Prostate gland (tissue), 2 donors: ENCODE results near the gene ITGA1. TPM values are rescaled to one million over a fixed set of nuclear protein-coding genes. Genes with fewer than 3 reads are reported as not detected.
"Not testable (repeated sequence)": the region's sequence is repeated elsewhere in the genome, so short reads cannot be mapped to it uniquely, and the experiment has no call there.

Experiments used
- DNase-seq: peaks from one replicate; pipeline ENCODE4 v3.0.0-alpha.2; 2019; ENCODE audit warnings: low spot score
- H3K27ac ChIP-seq, 2 donors: fragments of 200-600 bp; sonication (generic); 2 replicates each; pipeline ENCODE4 v1.5.1; 2017 to 2019
- H3K27me3 ChIP-seq: fragments of 200-600 bp; sonication (generic); replicated peaks from 2 replicates; pipeline ENCODE4 v1.5.1; 2019; ENCODE audit not compliant: insufficient read depth
- H3K36me3 ChIP-seq, 2 donors: fragments of 200-600 bp; sonication (generic); 1 replicate in 1 of 2; 2 replicates in 1 of 2; pipeline versions ENCODE4 v1.5.1 to v1.8.1; 2017 to 2019
- H3K4me1 ChIP-seq: fragments of 200-600 bp; sonication (generic); replicated peaks from 2 replicates; pipeline ENCODE4 v1.5.1; 2019
- H3K4me3 ChIP-seq, 2 donors: fragments of 200-600 bp; sonication (generic); 2 replicates each; pipeline ENCODE4 v1.5.1; 2017 to 2019
- H3K9me3 ChIP-seq: fragments of 200-600 bp; sonication (generic); 2 replicates; pipeline ENCODE4 v1.5.1; 2017
- POLR2A ChIP-seq: fragments of 450-650 bp; IDR thresholded peaks from one replicate; pipeline ENCODE4 v1.6.1; 2016; ENCODE audit warnings: antibody characterized with exemption, mild to moderate bottlenecking
- POLR2AphosphoS5 ChIP-seq: sonication (generic); formaldehyde crosslinking; IDR thresholded peaks from one replicate; pipeline ENCODE4 v1.6.1; 2017; ENCODE audit warnings: antibody characterized with exemption
- WGBS: methylation state at CpG from one replicate; pipeline ENCODE4 v1.1.5; 2018; 5-methylcytosine and 5-hydroxymethylcytosine counted together
- intact Hi-C: fragments of 100-400 bp; cut with DNase I; formaldehyde crosslinking; loops from one replicate; pipeline ENCODE4 v1.14.2; 2022
- total RNA-seq, 2 donors: library from RNA; depleted of rRNA; stranded (reverse); fragments of >200 nt; gene quantifications; one replicate each; pipeline ENCODE4 v1.1.0, GENCODE V29; 2016
- TF ChIP-seq, protein P1 (sequence below), 4 experiments: fragments of 200-600 bp in 2 of 4; fragments of 450-650 bp in 2 of 4; sonication (generic) in 2 of 4; IDR thresholded peaks; 1 replicate in 3 of 4; 2 replicates in 1 of 4; pipeline ENCODE4 v1.5.1; 2016 to 2019; ENCODE audit warnings: antibody characterized with exemption in 4 of 4, mild to moderate bottlenecking in 2 of 4, moderate library complexity in 2 of 4

Gene ITGA1
- total RNA-seq, 2 donors from 2014 or later, result 43.7 to 78.3 TPM

DNA sequence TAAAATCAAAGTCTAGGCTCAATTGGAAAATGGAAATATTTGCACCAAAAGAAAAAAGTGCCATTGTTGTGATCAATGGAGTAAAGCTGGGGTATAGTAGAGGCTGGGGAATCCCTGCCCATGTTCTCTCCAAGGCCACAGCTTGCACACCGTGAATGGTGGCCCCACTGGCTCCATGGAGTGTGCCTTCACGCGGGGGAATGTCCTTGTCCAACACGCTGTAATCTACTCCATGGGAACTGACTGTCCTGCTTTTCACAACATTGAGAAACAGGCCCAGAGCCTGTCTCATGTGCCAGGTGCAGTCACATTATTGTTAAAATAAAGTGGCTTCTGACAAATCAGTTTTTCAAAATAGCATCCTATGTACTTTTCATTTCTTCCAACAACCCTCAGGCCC is 168.3 kb downstream of the ITGA1 start:
- no peaks in the 10 kb centered on the region for H3K36me3 ChIP-seq
- no peak overlapping the region for H3K27ac ChIP-seq
- H3K27me3 ChIP-seq, result no peaks in the 10 kb centered on the region
- WGBS, result 84% methylated on average over 4 of the region's 4 CpGs
- H3K9me3 ChIP-seq, result no peaks in the 10 kb centered on the region
- no peaks in the 10 kb centered on the region for H3K4me1 ChIP-seq
- intact Hi-C loops, result no loop called here
- TF ChIP-seq POLR2AphosphoS5 (no peak), POLR2A (no peak)
- TF ChIP-seq, protein P1, sequence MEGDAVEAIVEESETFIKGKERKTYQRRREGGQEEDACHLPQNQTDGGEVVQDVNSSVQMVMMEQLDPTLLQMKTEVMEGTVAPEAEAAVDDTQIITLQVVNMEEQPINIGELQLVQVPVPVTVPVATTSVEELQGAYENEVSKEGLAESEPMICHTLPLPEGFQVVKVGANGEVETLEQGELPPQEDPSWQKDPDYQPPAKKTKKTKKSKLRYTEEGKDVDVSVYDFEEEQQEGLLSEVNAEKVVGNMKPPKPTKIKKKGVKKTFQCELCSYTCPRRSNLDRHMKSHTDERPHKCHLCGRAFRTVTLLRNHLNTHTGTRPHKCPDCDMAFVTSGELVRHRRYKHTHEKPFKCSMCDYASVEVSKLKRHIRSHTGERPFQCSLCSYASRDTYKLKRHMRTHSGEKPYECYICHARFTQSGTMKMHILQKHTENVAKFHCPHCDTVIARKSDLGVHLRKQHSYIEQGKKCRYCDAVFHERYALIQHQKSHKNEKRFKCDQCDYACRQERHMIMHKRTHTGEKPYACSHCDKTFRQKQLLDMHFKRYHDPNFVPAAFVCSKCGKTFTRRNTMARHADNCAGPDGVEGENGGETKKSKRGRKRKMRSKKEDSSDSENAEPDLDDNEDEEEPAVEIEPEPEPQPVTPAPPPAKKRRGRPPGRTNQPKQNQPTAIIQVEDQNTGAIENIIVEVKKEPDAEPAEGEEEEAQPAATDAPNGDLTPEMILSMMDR (IDR thresholded peaks at IDR 0.05), result no peak
- H3K4me3 ChIP-seq, result no peak overlapping the region
- no peak for DNase-seq

DNA sequence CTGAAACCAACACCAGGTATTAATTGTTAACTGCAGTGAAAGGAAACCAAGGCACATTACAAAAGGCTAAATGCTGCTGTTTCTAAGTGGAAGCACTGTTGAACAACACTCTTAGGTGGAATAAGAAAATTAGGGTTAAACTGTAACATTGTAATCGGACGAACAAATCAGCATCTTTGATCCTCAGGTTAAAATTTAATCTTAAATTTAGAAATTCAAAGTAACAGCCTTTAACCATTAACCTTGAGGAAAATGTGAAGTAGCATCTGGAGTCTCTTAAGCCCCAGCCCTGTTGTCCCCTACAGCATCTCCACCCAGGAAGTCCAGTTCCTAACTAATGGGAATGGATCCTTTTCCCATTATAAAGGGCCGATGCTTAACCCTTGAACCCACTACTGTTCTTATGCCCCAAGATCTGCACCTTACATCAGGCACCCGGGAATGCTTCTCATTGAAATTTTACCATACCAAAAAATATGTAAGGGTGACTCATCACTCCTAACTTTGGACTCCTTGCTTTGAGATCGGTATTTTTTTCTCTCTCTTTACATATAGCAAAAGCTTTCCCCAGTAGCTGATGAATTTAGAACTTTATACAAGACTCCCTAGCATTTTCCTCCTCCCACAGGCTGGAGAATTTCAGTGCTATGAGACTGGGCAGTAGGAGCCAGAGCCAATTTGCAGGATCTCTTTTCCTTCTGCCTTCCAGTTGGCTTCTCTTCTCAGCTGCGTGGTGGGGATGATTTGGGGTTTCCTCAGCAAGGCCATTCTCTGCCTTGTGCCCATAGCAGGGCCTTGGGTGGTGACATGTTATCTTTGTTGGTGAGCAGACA is 169.4 kb downstream of the ITGA1 start:
- DNase-seq, result no peak
- TF ChIP-seq POLR2A (no peak), POLR2AphosphoS5 (no peak)
- TF ChIP-seq, protein P1 (IDR thresholded peaks at IDR 0.05), result no peak
- WGBS, result 91% methylated on average over 6 of the region's 6 CpGs
- no peak overlapping the region for H3K4me3 ChIP-seq
- H3K9me3 ChIP-seq, result no peaks in the 10 kb centered on the region
- intact Hi-C loops, result no loop called here
- H3K27ac ChIP-seq, result no peak overlapping the region
- no peaks in the 10 kb centered on the region for H3K4me1 ChIP-seq
- H3K27me3 ChIP-seq, result no peaks in the 10 kb centered on the region
- H3K36me3 ChIP-seq, result no peaks in the 10 kb centered on the region

DNA sequence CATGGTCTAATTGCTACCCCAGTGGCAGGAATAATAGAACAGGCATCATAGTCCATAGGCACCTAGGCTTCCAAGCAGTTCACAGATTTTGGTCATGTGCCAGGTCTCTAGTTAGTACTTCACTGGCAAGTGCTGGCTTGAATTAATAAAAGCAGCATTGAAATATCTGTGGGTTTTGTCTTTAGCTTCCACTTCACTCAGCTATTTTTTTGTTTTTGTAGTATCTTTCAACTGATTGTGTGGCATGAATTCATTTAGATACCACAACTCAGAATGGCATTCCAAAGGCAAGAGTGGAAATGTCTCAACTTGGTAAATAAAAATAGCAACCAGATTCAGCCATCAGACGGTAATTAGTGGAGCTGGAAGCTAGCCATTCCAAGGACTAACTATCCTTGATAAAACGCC is 173.6 kb downstream of the ITGA1 start:
- H3K27ac ChIP-seq, result no peak overlapping the region
- WGBS, result 18% methylated on average over 2 of the region's 2 CpGs

DNA sequence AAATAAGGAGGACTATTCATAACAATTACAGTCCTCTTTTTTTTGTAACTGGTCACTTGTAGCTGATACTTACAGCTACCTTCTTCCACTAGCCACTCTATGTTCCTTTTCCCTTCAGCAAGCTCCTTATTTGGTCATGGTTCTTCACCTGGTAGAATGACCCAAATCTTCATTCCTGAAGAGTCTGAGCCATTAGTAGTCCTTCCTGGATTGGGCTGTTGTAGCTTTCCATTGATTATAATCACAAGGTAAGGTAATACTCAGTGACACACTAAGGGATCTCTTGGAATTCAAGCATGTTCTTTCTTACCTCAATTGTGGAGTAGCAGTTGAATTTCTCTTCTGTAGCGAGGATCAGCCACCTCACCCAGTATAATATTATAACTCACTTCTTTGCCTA is 175.9 kb downstream of the ITGA1 start:
- H3K36me3 ChIP-seq, result no peaks in the 10 kb centered on the region
- intact Hi-C loops, result no loop called here
- H3K9me3 ChIP-seq, result no peaks in the 10 kb centered on the region
- no peaks in the 10 kb centered on the region for H3K27me3 ChIP-seq
- TF ChIP-seq POLR2AphosphoS5 (no peak), POLR2A (no peak)
- TF ChIP-seq, protein P1 (IDR thresholded peaks at IDR 0.05), result no peak
- H3K27ac ChIP-seq, result no peak overlapping the region
- 100% methylated on average over 1 of the region's 1 CpG for WGBS
- H3K4me1 ChIP-seq, result no peaks in the 10 kb centered on the region
- DNase-seq, result no peak
- no peak overlapping the region for H3K4me3 ChIP-seq

More for the DNA sequence above, 173.6 kb downstream of the ITGA1 start:
- intact Hi-C loops, result no loop called here
- no peaks in the 10 kb centered on the region for H3K27me3 ChIP-seq
- no peak overlapping the region for H3K4me3 ChIP-seq
- H3K4me1 ChIP-seq, result no peaks in the 10 kb centered on the region
- no peaks in the 10 kb centered on the region for H3K9me3 ChIP-seq
- TF ChIP-seq POLR2A (no peak), POLR2AphosphoS5 (no peak)
- TF ChIP-seq, protein P1 (IDR thresholded peaks at IDR 0.05), result no peak
- peak; percentile 45 for DNase-seq
- no peaks in the 10 kb centered on the region for H3K36me3 ChIP-seq

DNA sequence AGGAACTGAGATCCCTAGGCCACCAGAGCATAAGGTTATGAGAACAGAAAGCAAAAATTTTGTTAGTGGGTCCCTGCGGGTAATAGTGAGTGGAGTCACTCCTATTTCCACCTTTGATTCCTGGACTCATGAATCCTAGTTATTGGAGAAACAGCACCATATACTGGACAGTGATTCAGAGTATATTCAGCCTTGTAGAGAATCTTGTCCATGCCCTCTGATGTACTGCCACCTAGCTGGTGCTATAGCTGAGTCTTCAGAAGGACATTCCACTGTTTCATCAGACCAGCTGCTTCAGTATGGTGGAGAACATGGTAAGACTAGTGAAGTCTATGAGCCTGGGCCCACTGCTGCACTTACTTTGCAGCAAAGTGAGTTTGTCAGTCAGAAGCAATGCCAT is 176.4 kb downstream of the ITGA1 start:
- H3K4me3 ChIP-seq, result no peak overlapping the region
- no peak for DNase-seq
- no peak overlapping the region for H3K27ac ChIP-seq
- no peak for TF ChIP-seq POLR2A
- TF ChIP-seq, protein P1 (IDR thresholded peaks at IDR 0.05), result no peak
- no peak for TF ChIP-seq POLR2AphosphoS5
- H3K4me1 ChIP-seq, result no peaks in the 10 kb centered on the region
- WGBS, result 96% methylated on average over 1 of the region's 1 CpG
- intact Hi-C loops, result no loop called here
- no peaks in the 10 kb centered on the region for H3K9me3 ChIP-seq
- no peaks in the 10 kb centered on the region for H3K36me3 ChIP-seq
- no peaks in the 10 kb centered on the region for H3K27me3 ChIP-seq

DNA sequence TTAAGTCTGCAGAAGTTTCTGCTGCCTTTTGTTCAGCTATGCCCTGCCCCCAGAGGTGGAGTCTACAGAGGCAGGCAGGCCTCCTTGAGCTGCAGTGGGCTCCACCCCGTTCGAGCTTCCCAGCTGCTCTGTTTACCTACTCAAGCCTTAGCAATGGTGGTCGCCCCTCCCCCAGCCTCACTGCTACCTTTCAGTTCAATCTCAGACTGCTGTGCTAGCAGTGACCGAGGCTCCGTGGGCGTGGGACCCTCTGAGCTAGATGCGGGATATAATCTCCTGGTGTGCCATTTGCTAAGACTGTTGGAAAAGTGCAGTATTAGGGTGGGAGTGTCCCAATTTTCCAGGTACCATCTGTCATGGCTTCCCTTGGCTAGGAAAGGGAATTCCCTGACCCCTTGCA is 188.4 kb downstream of the ITGA1 start:
- H3K36me3 ChIP-seq, H3K4me3 ChIP-seq, H3K4me1 ChIP-seq, H3K9me3 ChIP-seq, intact Hi-C loops, H3K27me3 ChIP-seq, H3K27ac ChIP-seq, DNase-seq: not testable (repeated sequence)
- 98% methylated on average over 7 of the region's 7 CpGs for WGBS
